Lower lobe of right lung (tissue), 2 donors: Measurements from ENCODE around the gene TMEM229A. TPM values are rescaled to one million over a fixed set of nuclear protein-coding genes. Genes with fewer than 3 reads are reported as not detected.
"Not testable (repeated sequence)": the region's sequence is repeated elsewhere in the genome, so short reads cannot be mapped to it uniquely, and the experiment has no call there.

Source experiments
- ATAC-seq, 2 donors: fragments of 200-7000 bp; cut with Tn5 transposase; one replicate each; pipeline ENCODE4 v1.9.1; 2020 to 2022; ENCODE audit warnings: mild to moderate bottlenecking in 2 of 2, moderate library complexity in 2 of 2
- DNase-seq: peaks from one replicate; pipeline ENCODE4 v3.0.0-alpha.2; 2020
- H3K27ac ChIP-seq: fragments of 200-600 bp; one replicate; pipeline ENCODE4 v1.8.0; 2022
- H3K27me3 ChIP-seq: fragments of 200-600 bp; one replicate; pipeline ENCODE4 v1.8.0; 2022; ENCODE audit warnings: low read depth
- H3K36me3 ChIP-seq: fragments of 200-600 bp; one replicate; pipeline ENCODE4 v1.8.0; 2022; ENCODE audit warnings: mild to moderate bottlenecking
- H3K4me1 ChIP-seq: fragments of 200-600 bp; one replicate; pipeline ENCODE4 v1.8.0; 2022
- H3K4me3 ChIP-seq: fragments of 200-600 bp; one replicate; pipeline ENCODE4 v1.8.0; 2022; ENCODE audit warnings: mild to moderate bottlenecking
- H3K9me3 ChIP-seq: fragments of 200-600 bp; one replicate; pipeline ENCODE4 v1.8.0; 2022
- intact Hi-C: fragments of 100-400 bp; cut with DNase I; formaldehyde crosslinking; loops from one replicate; pipeline ENCODE4 v1.11.0; 2022
- total RNA-seq: library from RNA; stranded (reverse); fragmentation: NEBNext Ultra II Directional; extraction: Animal tissue kit (Norgen Biotek cat#: 25700); gene quantifications from one replicate; pipeline ENCODE4 v1.2.1, GENCODE V29; 2021
- TF ChIP-seq, protein P1 (sequence below): fragments of 200-600 bp; IDR thresholded peaks from one replicate; pipeline ENCODE4 v1.8.0; 2022; ENCODE audit warnings: antibody characterized with exemption, mild to moderate bottlenecking
- donor health status: DM: no; HTN: yes; CAD: no; lungs with severe emphysema.

Gene TMEM229A
- total RNA-seq, 1 donor from 2014 or later = not detected

DNA sequence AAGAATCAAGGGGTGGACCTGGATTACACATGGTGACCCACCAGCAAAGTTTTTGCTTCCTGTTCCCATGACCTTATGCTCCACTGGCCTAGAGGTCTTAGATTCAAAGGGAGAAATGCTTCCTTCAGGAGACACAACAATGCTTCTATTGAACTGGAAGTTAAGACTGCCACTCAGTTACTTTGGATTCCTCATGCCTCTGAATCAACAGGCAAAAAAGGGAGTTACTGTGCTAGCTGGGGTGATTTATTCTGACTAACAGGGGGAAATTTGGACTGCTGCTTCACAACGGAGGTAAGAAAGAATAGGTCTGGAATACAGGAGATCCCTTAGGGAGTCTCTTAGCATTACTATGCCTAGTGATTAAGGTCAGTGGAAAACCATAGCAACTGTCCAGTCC lies 10.3 kb downstream of the TMEM229A start:
- no peak overlapping the region for H3K27ac ChIP-seq
- H3K4me1 ChIP-seq = no peaks in the 10 kb centered on the region
- TF ChIP-seq, protein P1, sequence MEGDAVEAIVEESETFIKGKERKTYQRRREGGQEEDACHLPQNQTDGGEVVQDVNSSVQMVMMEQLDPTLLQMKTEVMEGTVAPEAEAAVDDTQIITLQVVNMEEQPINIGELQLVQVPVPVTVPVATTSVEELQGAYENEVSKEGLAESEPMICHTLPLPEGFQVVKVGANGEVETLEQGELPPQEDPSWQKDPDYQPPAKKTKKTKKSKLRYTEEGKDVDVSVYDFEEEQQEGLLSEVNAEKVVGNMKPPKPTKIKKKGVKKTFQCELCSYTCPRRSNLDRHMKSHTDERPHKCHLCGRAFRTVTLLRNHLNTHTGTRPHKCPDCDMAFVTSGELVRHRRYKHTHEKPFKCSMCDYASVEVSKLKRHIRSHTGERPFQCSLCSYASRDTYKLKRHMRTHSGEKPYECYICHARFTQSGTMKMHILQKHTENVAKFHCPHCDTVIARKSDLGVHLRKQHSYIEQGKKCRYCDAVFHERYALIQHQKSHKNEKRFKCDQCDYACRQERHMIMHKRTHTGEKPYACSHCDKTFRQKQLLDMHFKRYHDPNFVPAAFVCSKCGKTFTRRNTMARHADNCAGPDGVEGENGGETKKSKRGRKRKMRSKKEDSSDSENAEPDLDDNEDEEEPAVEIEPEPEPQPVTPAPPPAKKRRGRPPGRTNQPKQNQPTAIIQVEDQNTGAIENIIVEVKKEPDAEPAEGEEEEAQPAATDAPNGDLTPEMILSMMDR = no peak
- ATAC-seq = no peak
- H3K27me3 ChIP-seq = peaks cover 4% of the 10 kb centered on the region
- H3K4me3 ChIP-seq = no peak overlapping the region
- intact Hi-C loops = no loop called here
- DNase-seq = no peak
- H3K36me3 ChIP-seq = no peaks in the 10 kb centered on the region
- no peaks in the 10 kb centered on the region for H3K9me3 ChIP-seq

DNA sequence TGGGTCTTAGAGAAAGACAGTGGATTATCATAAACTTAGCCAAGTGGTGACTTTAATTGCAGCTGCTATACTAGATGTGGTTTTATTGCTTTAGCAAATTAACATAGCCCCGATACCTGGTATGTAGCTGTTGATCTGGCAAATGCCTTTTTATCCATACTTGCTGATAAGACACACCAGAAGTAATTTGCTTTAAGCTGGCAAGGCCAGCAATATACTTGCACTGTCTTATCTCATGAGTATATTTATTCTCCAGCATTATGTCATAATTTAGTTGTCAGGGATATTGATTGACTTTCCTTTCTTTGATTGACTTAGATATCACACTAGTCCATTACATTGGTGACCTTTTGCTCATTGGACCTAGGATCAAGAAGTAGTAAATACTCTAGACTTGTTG lies 12.8 kb downstream of the TMEM229A start:
- Histone ChIP-seq H3K4me3 (no peak overlapping the region), H3K36me3 (no peaks in the 10 kb centered on the region), H3K27ac (no peak overlapping the region), H3K9me3 (no peaks in the 10 kb centered on the region), H3K27me3 (no peaks in the 10 kb centered on the region), H3K4me1 (no peaks in the 10 kb centered on the region)
- TF ChIP-seq, protein P1 = no peak
- ATAC-seq = no peak
- DNase-seq = no peak
- intact Hi-C loops = no loop called here

DNA sequence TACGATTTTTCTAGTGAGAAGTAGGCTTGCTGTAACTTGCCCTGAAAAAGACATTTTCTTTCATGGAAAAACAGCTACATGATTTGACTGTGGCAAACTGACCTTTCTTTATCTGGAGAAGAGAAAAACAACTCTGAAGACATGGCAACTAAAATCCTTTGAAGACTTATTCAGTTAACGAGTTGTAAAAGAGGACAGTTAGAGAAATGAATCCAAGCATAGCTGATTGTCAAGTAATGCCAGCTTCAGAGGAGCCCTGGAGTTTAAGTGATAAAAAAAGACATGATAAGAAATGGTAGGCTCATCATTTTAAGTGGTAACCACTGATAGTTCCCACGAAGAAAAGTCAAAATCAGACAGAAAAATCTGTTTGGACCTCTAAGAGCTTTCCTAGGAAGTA lies 19.6 kb downstream of the TMEM229A start:
- ATAC-seq (no peak), DNase-seq (no peak)
- TF ChIP-seq, protein P1 = no peak
- Histone ChIP-seq H3K4me1 (no peaks in the 10 kb centered on the region), H3K27me3 (no peaks in the 10 kb centered on the region), H3K4me3 (no peak overlapping the region), H3K36me3 (no peaks in the 10 kb centered on the region), H3K27ac (no peak overlapping the region), H3K9me3 (no peaks in the 10 kb centered on the region)
- intact Hi-C loops = no loop called here

DNA sequence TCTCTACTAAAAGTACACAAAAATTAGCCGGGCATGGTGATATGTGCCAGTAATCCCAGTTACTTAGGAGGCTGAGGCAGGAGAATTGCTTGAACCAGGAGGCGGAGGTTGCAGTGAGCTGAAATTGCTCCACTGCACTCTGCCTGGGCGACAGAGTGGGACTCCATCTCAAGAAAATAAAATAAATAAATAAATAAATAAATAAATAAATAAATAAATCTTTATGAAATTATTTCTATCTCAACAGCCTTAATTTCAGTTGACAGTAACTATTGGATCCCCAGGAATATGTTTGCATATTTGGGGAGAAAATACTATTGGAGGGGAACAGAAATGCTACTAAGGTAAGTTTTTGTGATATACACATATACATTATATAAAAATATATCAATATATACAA lies 20.0 kb downstream of the TMEM229A start:
- DNase-seq (no peak), ATAC-seq (no peak)
- H3K9me3 ChIP-seq = no peaks in the 10 kb centered on the region
- no peaks in the 10 kb centered on the region for H3K27me3 ChIP-seq
- intact Hi-C loops = no loop called here
- H3K4me3 ChIP-seq = no peak overlapping the region
- H3K36me3 ChIP-seq = no peaks in the 10 kb centered on the region
- H3K27ac ChIP-seq = no peak overlapping the region
- TF ChIP-seq, protein P1 = no peak
- no peaks in the 10 kb centered on the region for H3K4me1 ChIP-seq

DNA sequence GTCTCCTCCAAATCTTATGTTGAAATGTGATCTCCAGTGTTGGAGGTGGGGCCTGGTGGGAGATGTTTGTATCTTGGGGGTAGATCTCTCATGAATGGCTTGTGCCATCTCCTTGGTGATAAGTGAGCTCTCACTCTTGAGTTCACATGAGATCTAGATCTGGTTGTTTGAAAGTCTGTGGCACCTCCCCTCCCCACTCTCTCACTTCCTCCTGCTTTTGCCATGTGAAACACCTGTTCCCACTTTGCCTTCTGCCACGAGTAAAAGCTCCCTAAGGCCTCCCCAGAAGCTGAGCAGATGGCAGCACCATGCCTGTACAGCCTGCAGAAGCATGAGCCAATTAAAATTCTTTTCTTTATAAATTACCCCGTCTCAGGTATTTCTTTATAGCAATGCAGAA lies 23.5 kb downstream of the TMEM229A start:
- intact Hi-C loops = no loop called here
- TF ChIP-seq, protein P1 = no peak
- no peaks in the 10 kb centered on the region for H3K4me1 ChIP-seq
- no peak overlapping the region for H3K4me3 ChIP-seq
- H3K27ac ChIP-seq = no peak overlapping the region
- H3K27me3 ChIP-seq = no peaks in the 10 kb centered on the region
- no peaks in the 10 kb centered on the region for H3K36me3 ChIP-seq
- ATAC-seq (no peak), DNase-seq (no peak)
- no peaks in the 10 kb centered on the region for H3K9me3 ChIP-seq

GRCh38 chr7:124008296-124008695 lies 24.6 kb downstream of the TMEM229A start:
- DNase-seq, H3K36me3 ChIP-seq, H3K9me3 ChIP-seq, H3K27ac ChIP-seq, H3K4me1 ChIP-seq, ATAC-seq, H3K4me3 ChIP-seq, H3K27me3 ChIP-seq, intact Hi-C loops: not testable (repeated sequence)
